ENCODE results near the gene LPAR1.

DNA sequence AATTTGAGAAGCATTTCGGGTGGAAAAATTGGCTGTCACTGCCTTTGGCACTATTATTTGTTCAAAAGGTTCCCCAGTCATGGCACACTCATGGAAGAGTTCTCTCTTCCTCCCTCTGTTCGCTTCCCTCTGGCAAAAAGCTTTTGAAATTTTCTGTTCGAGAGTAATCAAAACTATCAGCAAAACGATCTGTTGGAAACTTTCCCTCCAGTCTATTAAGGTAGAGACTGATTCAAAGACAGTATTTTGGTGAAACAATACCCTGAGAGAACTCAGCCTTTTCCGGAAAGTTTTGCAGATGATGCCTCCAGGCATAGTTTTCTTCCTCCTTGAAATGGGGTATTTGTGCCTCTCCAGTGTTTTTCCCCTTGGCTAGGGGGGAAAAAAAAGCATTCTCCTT is 3.6 kb upstream of the LPAR1 start:
- TF ChIP-seq ZNF384 (IDR thresholded peaks at IDR 0.05; ENCODE audit: low read depth, low read length) (no peak), SRSF1 (IDR thresholded peaks at IDR 0.05; ENCODE audit: low read depth, low read length) (no peak), HNRNPLL (IDR thresholded peaks at IDR 0.05; ENCODE audit: low read depth, low read length, poor library complexity, severe bottlenecking) (no peak), STAG1 (CRISPR knock-in tag; IDR thresholded peaks at IDR 0.05; ENCODE audit: borderline replicate concordance) (no peak)
- TF ChIP-seq, protein P1, sequence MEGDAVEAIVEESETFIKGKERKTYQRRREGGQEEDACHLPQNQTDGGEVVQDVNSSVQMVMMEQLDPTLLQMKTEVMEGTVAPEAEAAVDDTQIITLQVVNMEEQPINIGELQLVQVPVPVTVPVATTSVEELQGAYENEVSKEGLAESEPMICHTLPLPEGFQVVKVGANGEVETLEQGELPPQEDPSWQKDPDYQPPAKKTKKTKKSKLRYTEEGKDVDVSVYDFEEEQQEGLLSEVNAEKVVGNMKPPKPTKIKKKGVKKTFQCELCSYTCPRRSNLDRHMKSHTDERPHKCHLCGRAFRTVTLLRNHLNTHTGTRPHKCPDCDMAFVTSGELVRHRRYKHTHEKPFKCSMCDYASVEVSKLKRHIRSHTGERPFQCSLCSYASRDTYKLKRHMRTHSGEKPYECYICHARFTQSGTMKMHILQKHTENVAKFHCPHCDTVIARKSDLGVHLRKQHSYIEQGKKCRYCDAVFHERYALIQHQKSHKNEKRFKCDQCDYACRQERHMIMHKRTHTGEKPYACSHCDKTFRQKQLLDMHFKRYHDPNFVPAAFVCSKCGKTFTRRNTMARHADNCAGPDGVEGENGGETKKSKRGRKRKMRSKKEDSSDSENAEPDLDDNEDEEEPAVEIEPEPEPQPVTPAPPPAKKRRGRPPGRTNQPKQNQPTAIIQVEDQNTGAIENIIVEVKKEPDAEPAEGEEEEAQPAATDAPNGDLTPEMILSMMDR (IDR thresholded peaks at IDR 0.05 in 2 of 3, conservative IDR thresholded peaks at IDR 0.05 in 1 of 3; ENCODE audit: insufficient read depth in 2 of 3, low read depth in 1 of 3, low read length in 3 of 3), result no peak
- TF ChIP-seq, protein P2, sequence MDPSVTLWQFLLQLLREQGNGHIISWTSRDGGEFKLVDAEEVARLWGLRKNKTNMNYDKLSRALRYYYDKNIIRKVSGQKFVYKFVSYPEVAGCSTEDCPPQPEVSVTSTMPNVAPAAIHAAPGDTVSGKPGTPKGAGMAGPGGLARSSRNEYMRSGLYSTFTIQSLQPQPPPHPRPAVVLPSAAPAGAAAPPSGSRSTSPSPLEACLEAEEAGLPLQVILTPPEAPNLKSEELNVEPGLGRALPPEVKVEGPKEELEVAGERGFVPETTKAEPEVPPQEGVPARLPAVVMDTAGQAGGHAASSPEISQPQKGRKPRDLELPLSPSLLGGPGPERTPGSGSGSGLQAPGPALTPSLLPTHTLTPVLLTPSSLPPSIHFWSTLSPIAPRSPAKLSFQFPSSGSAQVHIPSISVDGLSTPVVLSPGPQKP (CRISPR knock-in tag; IDR thresholded peaks at IDR 0.05), result no peak
- TF ChIP-seq, protein P3, sequence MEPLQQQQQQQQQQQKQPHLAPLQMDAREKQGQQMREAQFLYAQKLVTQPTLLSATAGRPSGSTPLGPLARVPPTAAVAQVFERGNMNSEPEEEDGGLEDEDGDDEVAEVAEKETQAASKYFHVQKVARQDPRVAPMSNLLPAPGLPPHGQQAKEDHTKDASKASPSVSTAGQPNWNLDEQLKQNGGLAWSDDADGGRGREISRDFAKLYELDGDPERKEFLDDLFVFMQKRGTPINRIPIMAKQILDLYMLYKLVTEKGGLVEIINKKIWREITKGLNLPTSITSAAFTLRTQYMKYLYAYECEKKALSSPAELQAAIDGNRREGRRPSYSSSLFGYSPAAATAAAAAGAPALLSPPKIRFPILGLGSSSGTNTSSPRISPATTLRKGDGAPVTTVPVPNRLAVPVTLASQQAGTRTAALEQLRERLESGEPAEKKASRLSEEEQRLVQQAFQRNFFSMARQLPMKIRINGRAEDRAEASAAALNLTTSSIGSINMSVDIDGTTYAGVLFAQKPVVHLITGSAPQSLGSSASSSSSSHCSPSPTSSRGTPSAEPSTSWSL (CRISPR knock-in tag; IDR thresholded peaks at IDR 0.05; ENCODE audit: borderline replicate concordance), result no peak
- TF ChIP-seq, protein P4, sequence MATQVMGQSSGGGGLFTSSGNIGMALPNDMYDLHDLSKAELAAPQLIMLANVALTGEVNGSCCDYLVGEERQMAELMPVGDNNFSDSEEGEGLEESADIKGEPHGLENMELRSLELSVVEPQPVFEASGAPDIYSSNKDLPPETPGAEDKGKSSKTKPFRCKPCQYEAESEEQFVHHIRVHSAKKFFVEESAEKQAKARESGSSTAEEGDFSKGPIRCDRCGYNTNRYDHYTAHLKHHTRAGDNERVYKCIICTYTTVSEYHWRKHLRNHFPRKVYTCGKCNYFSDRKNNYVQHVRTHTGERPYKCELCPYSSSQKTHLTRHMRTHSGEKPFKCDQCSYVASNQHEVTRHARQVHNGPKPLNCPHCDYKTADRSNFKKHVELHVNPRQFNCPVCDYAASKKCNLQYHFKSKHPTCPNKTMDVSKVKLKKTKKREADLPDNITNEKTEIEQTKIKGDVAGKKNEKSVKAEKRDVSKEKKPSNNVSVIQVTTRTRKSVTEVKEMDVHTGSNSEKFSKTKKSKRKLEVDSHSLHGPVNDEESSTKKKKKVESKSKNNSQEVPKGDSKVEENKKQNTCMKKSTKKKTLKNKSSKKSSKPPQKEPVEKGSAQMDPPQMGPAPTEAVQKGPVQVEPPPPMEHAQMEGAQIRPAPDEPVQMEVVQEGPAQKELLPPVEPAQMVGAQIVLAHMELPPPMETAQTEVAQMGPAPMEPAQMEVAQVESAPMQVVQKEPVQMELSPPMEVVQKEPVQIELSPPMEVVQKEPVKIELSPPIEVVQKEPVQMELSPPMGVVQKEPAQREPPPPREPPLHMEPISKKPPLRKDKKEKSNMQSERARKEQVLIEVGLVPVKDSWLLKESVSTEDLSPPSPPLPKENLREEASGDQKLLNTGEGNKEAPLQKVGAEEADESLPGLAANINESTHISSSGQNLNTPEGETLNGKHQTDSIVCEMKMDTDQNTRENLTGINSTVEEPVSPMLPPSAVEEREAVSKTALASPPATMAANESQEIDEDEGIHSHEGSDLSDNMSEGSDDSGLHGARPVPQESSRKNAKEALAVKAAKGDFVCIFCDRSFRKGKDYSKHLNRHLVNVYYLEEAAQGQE (IDR thresholded peaks at IDR 0.05; ENCODE audit: borderline replicate concordance), result no peak
- TF ChIP-seq, protein P4 (CRISPR knock-in tag; IDR thresholded peaks at IDR 0.05; ENCODE audit: low read depth), result no peak
- TF ChIP-seq, protein P5, sequence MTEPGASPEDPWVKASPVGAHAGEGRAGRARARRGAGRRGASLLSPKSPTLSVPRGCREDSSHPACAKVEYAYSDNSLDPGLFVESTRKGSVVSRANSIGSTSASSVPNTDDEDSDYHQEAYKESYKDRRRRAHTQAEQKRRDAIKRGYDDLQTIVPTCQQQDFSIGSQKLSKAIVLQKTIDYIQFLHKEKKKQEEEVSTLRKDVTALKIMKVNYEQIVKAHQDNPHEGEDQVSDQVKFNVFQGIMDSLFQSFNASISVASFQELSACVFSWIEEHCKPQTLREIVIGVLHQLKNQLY (CRISPR knock-in tag; conservative IDR thresholded peaks at IDR 0.05), result no peak
- TF ChIP-seq, protein P6, sequence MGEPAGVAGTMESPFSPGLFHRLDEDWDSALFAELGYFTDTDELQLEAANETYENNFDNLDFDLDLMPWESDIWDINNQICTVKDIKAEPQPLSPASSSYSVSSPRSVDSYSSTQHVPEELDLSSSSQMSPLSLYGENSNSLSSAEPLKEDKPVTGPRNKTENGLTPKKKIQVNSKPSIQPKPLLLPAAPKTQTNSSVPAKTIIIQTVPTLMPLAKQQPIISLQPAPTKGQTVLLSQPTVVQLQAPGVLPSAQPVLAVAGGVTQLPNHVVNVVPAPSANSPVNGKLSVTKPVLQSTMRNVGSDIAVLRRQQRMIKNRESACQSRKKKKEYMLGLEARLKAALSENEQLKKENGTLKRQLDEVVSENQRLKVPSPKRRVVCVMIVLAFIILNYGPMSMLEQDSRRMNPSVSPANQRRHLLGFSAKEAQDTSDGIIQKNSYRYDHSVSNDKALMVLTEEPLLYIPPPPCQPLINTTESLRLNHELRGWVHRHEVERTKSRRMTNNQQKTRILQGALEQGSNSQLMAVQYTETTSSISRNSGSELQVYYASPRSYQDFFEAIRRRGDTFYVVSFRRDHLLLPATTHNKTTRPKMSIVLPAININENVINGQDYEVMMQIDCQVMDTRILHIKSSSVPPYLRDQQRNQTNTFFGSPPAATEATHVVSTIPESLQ (CRISPR knock-in tag; IDR thresholded peaks at IDR 0.05), result no peak

Measured in K562 (cell line).